ENCODE results near the gene ZNF710. TPM values are rescaled to one million over a fixed set of nuclear protein-coding genes. Genes with fewer than 3 reads are reported as not detected.

The ZNF710 gene
- total and polyA plus RNA-seq, 2 donors (not counting 3 experiments of a cell fraction or from before 2014, with no cell fraction given): 8.9 to 32.4 TPM

- FAIRE-seq (no peak), DNase-seq (ENCODE audit: low read depth, low spot score) (no peak)
- TF ChIP-seq EZH2 (IDR thresholded peaks at IDR 0.05; ENCODE audit: borderline replicate concordance, low read depth, low read length, severe bottlenecking) (no peak), MYC (IDR thresholded peaks at IDR 0.05; ENCODE audit: low read depth, low read length) (no peak), POLR2A (IDR thresholded peaks at IDR 0.05; ENCODE audit: low read depth, low read length) (no peak), CTCF (IDR thresholded peaks at IDR 0.05; ENCODE audit: extremely low read depth in 1 of 2, insufficient read depth in 1 of 2, low read depth in 1 of 2, low read length in 2 of 2) (no peak), GATA2 (IDR thresholded peaks at IDR 0.05; ENCODE audit: insufficient read depth, insufficient read length, low read depth, low read length) (no peak)
- ChIA-PET CTCF (interaction anchor here (1.0 to 1.7 kb wide), 3 partner anchors 11 to 218 kb away, joined by 3 to 7 read pairs (median 3); no protein-coding TSS in a partner anchor), POLR2A (no interaction called here)
- Histone ChIP-seq H3K9me3 (replicated peaks; ENCODE audit: control insufficient read depth, insufficient read depth, low read length) (no peaks in the 10 kb centered on the region), H3K9me1 (replicated peaks; ENCODE audit: control insufficient read depth, extremely low read depth, insufficient read depth, low read length) (no peaks in the 10 kb centered on the region), H2AFZ (ENCODE audit: low read depth, low read length) (no peak overlapping the region), H4K20me1 (replicated peaks; ENCODE audit: control insufficient read depth, extremely low read depth, insufficient read depth, low read length) (no peaks in the 10 kb centered on the region), H3K27me3 (ENCODE audit: control insufficient read depth in 2 of 2, insufficient read depth in 2 of 2, low read length in 2 of 2) (peaks cover 0 to 1% of the 10 kb centered on the region in 2 experiments), H3K79me2 (ENCODE audit: control insufficient read depth, insufficient read depth, low read length) (no peaks in the 10 kb centered on the region), H3K4me1 (ENCODE audit: control insufficient read depth, extremely low read depth, insufficient read depth, low read length) (no peaks in the 10 kb centered on the region), H3K4me3 (replicated peaks in 1 of 3; ENCODE audit: insufficient read depth in 1 of 3, low read depth in 1 of 3, low read length in 3 of 3) (no peak overlapping the region), H3K36me3 (ENCODE audit: control insufficient read depth in 2 of 2, extremely low read depth in 1 of 2, insufficient read depth in 2 of 2, low read length in 2 of 2) (no peaks in the 10 kb centered on the region), H3K27ac (ENCODE audit: insufficient read depth, low read depth, low read length) (no peak overlapping the region), H3K4me2 (ENCODE audit: insufficient read depth, low read length) (no peak overlapping the region), H3K9ac (replicated peaks; ENCODE audit: extremely low read depth, insufficient read depth, low read length) (no peak overlapping the region)
- dilution Hi-C loops (cut with MboI; ENCODE audit: extremely low pct_ligation_motif_present, low sequenced_read_pairs) (no loop called here), intact Hi-C loops (cut with micrococcal nuclease) (no loop called here)
- BruUV-seq (replicated peaks): no TSS peak
Measured at GRCh38 chr15:89958107-89958805, 42.9 kb upstream of the ZNF710 start.
